ENCODE results near the gene LRRIQ4.

The LRRIQ4 gene

DNA sequence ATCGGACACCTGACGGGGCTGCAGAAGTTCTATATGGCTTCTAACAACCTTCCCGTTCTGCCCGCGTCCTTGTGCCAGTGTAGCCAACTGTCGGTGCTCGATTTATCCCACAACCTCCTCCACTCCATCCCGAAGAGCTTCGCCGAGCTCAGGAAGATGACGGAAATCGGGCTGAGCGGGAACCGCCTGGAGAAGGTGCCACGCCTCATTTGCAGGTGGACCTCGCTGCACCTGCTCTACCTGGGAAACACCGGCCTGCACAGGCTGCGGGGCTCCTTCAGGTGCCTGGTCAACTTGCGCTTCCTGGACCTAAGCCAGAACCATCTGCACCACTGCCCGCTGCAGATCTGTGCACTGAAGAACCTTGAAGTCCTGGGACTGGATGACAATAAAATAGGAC, 9.9 kb downstream of the LRRIQ4 start:
- no peak overlapping the region for H3K4me3 ChIP-seq (ENCODE audit: low read length)
- H3K9me3 ChIP-seq (ENCODE audit: control insufficient read depth, insufficient read depth, low read length) = no peaks in the 10 kb centered on the region
- peaks cover 8% of the 10 kb centered on the region for H3K4me1 ChIP-seq (ENCODE audit: control insufficient read depth, low read length)
- H3K4me2 ChIP-seq (ENCODE audit: low read length) = no peak overlapping the region
- H4K20me1 ChIP-seq (ENCODE audit: control insufficient read depth, insufficient read depth, low read depth, low read length) = no peaks in the 10 kb centered on the region
- H3K36me3 ChIP-seq (ENCODE audit: control insufficient read depth, low read length) = no peaks in the 10 kb centered on the region
- no peak overlapping the region for H3K27ac ChIP-seq (ENCODE audit: low read depth, low read length)
- H3K27me3 ChIP-seq (ENCODE audit: control insufficient read depth, low read length) = no peaks in the 10 kb centered on the region
- H3K79me2 ChIP-seq (ENCODE audit: control insufficient read depth, low read length) = no peaks in the 10 kb centered on the region
- no peaks in the 10 kb centered on the region for H3K9me2 ChIP-seq (replicated peaks; ENCODE audit: control insufficient read depth, low read length)
- TF ChIP-seq EZH2phosphoT487 (IDR thresholded peaks at IDR 0.05; ENCODE audit: borderline replicate concordance, low read length) = no peak
- TF ChIP-seq, protein P1, sequence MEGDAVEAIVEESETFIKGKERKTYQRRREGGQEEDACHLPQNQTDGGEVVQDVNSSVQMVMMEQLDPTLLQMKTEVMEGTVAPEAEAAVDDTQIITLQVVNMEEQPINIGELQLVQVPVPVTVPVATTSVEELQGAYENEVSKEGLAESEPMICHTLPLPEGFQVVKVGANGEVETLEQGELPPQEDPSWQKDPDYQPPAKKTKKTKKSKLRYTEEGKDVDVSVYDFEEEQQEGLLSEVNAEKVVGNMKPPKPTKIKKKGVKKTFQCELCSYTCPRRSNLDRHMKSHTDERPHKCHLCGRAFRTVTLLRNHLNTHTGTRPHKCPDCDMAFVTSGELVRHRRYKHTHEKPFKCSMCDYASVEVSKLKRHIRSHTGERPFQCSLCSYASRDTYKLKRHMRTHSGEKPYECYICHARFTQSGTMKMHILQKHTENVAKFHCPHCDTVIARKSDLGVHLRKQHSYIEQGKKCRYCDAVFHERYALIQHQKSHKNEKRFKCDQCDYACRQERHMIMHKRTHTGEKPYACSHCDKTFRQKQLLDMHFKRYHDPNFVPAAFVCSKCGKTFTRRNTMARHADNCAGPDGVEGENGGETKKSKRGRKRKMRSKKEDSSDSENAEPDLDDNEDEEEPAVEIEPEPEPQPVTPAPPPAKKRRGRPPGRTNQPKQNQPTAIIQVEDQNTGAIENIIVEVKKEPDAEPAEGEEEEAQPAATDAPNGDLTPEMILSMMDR (IDR thresholded peaks at IDR 0.05; ENCODE audit: low read depth, low read length, poor library complexity, severe bottlenecking) = no peak
- 0 out of 2 replicates have a peak, but pooled peaks cover 2% of the 10 kb centered on the region for H3F3A ChIP-seq (ENCODE audit: control insufficient read depth, insufficient read depth)

DNA sequence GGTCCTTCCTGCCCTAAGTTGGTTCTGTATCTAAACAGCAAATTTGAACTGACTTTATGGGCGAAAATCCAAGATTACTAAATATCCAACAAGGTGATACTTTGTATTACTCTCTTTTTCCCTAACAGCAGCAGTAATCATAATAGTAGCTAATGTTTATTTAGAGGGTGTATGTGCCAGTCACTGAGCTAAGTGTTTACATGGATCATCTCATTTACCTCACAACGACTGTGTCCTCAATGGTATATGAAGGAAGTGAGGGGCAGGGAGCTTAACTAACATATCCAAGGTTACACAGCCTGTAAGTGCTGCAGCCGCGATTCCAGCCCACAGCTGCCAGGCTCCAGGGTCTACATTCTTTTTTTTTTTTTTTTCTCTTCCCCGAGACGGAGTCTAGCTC, 10.3 kb downstream of the LRRIQ4 start:
- H3K4me2 ChIP-seq (ENCODE audit: low read length) = no peak overlapping the region

DNA sequence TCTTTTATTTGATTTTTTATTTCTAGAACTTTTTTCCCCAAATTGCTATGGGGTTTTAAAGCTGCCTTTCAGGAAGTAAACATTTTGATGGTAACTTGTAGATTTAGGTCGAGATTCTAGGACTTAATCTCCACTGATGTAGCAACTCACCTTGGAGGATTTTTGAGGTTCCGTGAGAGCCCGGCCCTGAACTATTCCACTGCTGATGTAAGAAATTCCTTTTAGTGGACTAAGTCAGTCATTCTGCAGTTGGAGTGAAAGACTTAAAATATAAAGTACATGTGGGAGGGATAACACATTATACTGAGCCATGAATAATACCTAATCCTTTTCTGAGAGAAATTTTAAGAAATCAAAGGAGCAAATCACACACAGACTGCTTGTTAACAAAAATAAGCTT, 12.6 kb downstream of the LRRIQ4 start:
- no peak overlapping the region for H3K27ac ChIP-seq (ENCODE audit: low read depth, low read length)
- no peaks in the 10 kb centered on the region for H4K20me1 ChIP-seq (ENCODE audit: control insufficient read depth, insufficient read depth, low read depth, low read length)
- H3K4me3 ChIP-seq (ENCODE audit: low read length) = no peak overlapping the region
- TF ChIP-seq, protein P1 (IDR thresholded peaks at IDR 0.05; ENCODE audit: low read depth, low read length, poor library complexity, severe bottlenecking) = no peak
- no peak for TF ChIP-seq EZH2phosphoT487 (IDR thresholded peaks at IDR 0.05; ENCODE audit: borderline replicate concordance, low read length)
- no peaks in the 10 kb centered on the region for H3K9me3 ChIP-seq (ENCODE audit: control insufficient read depth, insufficient read depth, low read length)
- no peaks in the 10 kb centered on the region for H3K9me2 ChIP-seq (replicated peaks; ENCODE audit: control insufficient read depth, low read length)
- H3K36me3 ChIP-seq (ENCODE audit: control insufficient read depth, low read length) = no peaks in the 10 kb centered on the region
- no peaks in the 10 kb centered on the region for H3K79me2 ChIP-seq (ENCODE audit: control insufficient read depth, low read length)
- H3K4me1 ChIP-seq (ENCODE audit: control insufficient read depth, low read length) = peaks cover 11% of the 10 kb centered on the region
- H3K4me2 ChIP-seq (ENCODE audit: low read length) = no peak overlapping the region
- no peaks in the 10 kb centered on the region for H3F3A ChIP-seq (ENCODE audit: control insufficient read depth, insufficient read depth)
- H3K27me3 ChIP-seq (ENCODE audit: control insufficient read depth, low read length) = no peaks in the 10 kb centered on the region

More for the DNA sequence above, 10.3 kb downstream of the LRRIQ4 start:
- Histone ChIP-seq H3K79me2 (ENCODE audit: control insufficient read depth, low read length) (no peaks in the 10 kb centered on the region), H3K9me3 (ENCODE audit: control insufficient read depth, insufficient read depth, low read length) (no peaks in the 10 kb centered on the region), H3K9me2 (replicated peaks; ENCODE audit: control insufficient read depth, low read length) (no peaks in the 10 kb centered on the region), H3K4me1 (ENCODE audit: control insufficient read depth, low read length) (peaks cover 8% of the 10 kb centered on the region), H3K36me3 (ENCODE audit: control insufficient read depth, low read length) (no peaks in the 10 kb centered on the region), H3K4me3 (ENCODE audit: low read length) (no peak overlapping the region), H3K27me3 (ENCODE audit: control insufficient read depth, low read length) (no peaks in the 10 kb centered on the region), H3K27ac (ENCODE audit: low read depth, low read length) (no peak overlapping the region), H3F3A (ENCODE audit: control insufficient read depth, insufficient read depth) (0 out of 2 replicates have a peak, but pooled peaks cover 2% of the 10 kb centered on the region), H4K20me1 (ENCODE audit: control insufficient read depth, insufficient read depth, low read depth, low read length) (no peaks in the 10 kb centered on the region)
- TF ChIP-seq EZH2phosphoT487 (IDR thresholded peaks at IDR 0.05; ENCODE audit: borderline replicate concordance, low read length) = no peak
- TF ChIP-seq, protein P1 (IDR thresholded peaks at IDR 0.05; ENCODE audit: low read depth, low read length, poor library complexity, severe bottlenecking) = no peak

Measured in DOHH2 (cell line).